Measurements from ENCODE around the gene VLDLR.

- TF ChIP-seq CTCF (IDR thresholded peaks at IDR 0.05) (no peak), POLR2A (IDR thresholded peaks at IDR 0.05) (no peak)
These were observed 19.7 kb upstream of the VLDLR start for GRCh38 chr9:2601785-2602378.

All from esophagus squamous epithelium (tissue), 4 donors.